ENCODE data around the gene GRM7. TPM values are rescaled to one million over a fixed set of nuclear protein-coding genes. Genes with fewer than 3 reads are reported as not detected.

The GRM7 gene
- polyA plus RNA-seq, 3 donors, result not detected

GRCh38 chr3:6844723-6845122 is 16.2 kb upstream of the GRM7 start:
- H3K27ac Mint-ChIP-seq, result no peak overlapping the region
- H3K4me3 Mint-ChIP-seq, result no peak overlapping the region
- intact Hi-C loops (cut with micrococcal nuclease), result no loop called here
- no peak overlapping the region for H3K4me2 ChIP-seq (replicated peaks; ENCODE audit: extremely low read depth, low read length, poor library complexity, severe bottlenecking)
- H2AFZ ChIP-seq (ENCODE audit: insufficient read depth, low read depth, low read length, poor library complexity, severe bottlenecking), result no peak overlapping the region
- peaks cover 0 to 3% (median 0%) of the 10 kb centered on the region in 3 donors for H3K27me3 Mint-ChIP-seq (ENCODE audit: low read depth in 3 of 3)
- H3K9me3 Mint-ChIP-seq, result peaks cover 0 to 17% (median 5%) of the 10 kb centered on the region in 7 donors
- H3K4me1 ChIP-seq (ENCODE audit: control insufficient read depth in 1 of 2, insufficient read depth in 2 of 2, low read length in 2 of 2), result no peaks in the 10 kb centered on the region
- DNase-seq, result no peak
- H3K79me2 ChIP-seq (ENCODE audit: insufficient read depth, low read length), result no peaks in the 10 kb centered on the region
- no peak overlapping the region for H3K9ac ChIP-seq (ENCODE audit: insufficient read depth, low read length, poor library complexity, severe bottlenecking)
- H3K9me3 ChIP-seq (replicated peaks in 1 of 2; ENCODE audit: control insufficient read depth in 1 of 2, insufficient read depth in 1 of 2, low read length in 2 of 2), result peaks cover 0 to 13% of the 10 kb centered on the region in 2 donors
- TF ChIP-seq CTCF (IDR thresholded peaks at IDR 0.05), result no peak
- no peak overlapping the region for H3K4me3 ChIP-seq (replicated peaks in 1 of 3; ENCODE audit: low read depth in 2 of 3, low read length in 3 of 3)
- H3K27ac ChIP-seq (ENCODE audit: low read depth in 1 of 2, low read length in 2 of 2), result no peak overlapping the region
- H3K27me3 ChIP-seq (ENCODE audit: control insufficient read depth in 2 of 2, insufficient read depth in 2 of 2, low read length in 2 of 2), result no peaks in the 10 kb centered on the region
- H3K36me3 Mint-ChIP-seq, result no peaks in the 10 kb centered on the region
- WGBS (ENCODE audit: insufficient coverage), result no CpG with 5 or more reads among the region's 1 CpG
- H3K36me3 ChIP-seq (replicated peaks in 1 of 2; ENCODE audit: control insufficient read depth in 1 of 2, insufficient read depth in 2 of 2, low read length in 2 of 2), result no peaks in the 10 kb centered on the region
- no peaks in the 10 kb centered on the region for H4K20me1 ChIP-seq (ENCODE audit: insufficient read depth, low read length)
- no peaks in the 10 kb centered on the region for H3K4me1 Mint-ChIP-seq

DNA sequence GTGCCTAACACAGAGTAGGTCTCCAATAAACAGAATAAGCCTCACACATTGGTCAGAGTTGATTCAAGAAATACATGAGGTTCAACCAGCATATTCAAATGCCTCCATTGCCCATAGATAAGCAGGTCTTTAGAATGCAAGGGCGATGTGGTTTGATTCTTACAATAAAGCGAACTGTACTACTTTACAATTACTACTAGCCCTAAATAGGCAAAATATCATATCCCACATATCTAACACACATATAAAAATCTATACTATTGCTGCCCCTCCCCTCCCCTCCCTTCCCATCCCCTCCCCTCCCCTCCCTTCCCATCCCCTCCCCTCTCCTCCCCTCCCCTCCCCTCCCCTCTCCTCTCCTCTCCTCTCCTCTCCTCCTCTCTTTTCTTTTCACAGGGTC is 6.7 kb upstream of the GRM7 start:
- Histone ChIP-seq H3K27ac (ENCODE audit: low read depth in 1 of 2, low read length in 2 of 2) (no peak overlapping the region), H3K9me3 (replicated peaks in 1 of 2; ENCODE audit: control insufficient read depth in 1 of 2, insufficient read depth in 1 of 2, low read length in 2 of 2) (no peaks in the 10 kb centered on the region), H3K27me3 (ENCODE audit: control insufficient read depth in 2 of 2, insufficient read depth in 2 of 2, low read length in 2 of 2) (no peaks in the 10 kb centered on the region), H2AFZ (ENCODE audit: insufficient read depth, low read depth, low read length, poor library complexity, severe bottlenecking) (no peak overlapping the region), H3K4me2 (replicated peaks; ENCODE audit: extremely low read depth, low read length, poor library complexity, severe bottlenecking) (no peak overlapping the region), H3K36me3 (replicated peaks in 1 of 2; ENCODE audit: control insufficient read depth in 1 of 2, insufficient read depth in 2 of 2, low read length in 2 of 2) (no peaks in the 10 kb centered on the region), H3K4me3 (replicated peaks in 1 of 3; ENCODE audit: low read depth in 2 of 3, low read length in 3 of 3) (no peak overlapping the region), H3K79me2 (ENCODE audit: insufficient read depth, low read length) (no peaks in the 10 kb centered on the region), H4K20me1 (ENCODE audit: insufficient read depth, low read length) (no peaks in the 10 kb centered on the region), H3K4me1 (ENCODE audit: control insufficient read depth in 1 of 2, insufficient read depth in 2 of 2, low read length in 2 of 2) (no peaks in the 10 kb centered on the region), H3K9ac (ENCODE audit: insufficient read depth, low read length, poor library complexity, severe bottlenecking) (no peak overlapping the region)
- no peak for DNase-seq
- no peak overlapping the region for H3K4me3 Mint-ChIP-seq
- no peaks in the 10 kb centered on the region for H3K36me3 Mint-ChIP-seq
- peaks cover 0 to 1% (median under 1%) of the 10 kb centered on the region in 3 donors for H3K27me3 Mint-ChIP-seq (ENCODE audit: low read depth in 3 of 3)
- no peak overlapping the region for H3K27ac Mint-ChIP-seq
- H3K4me1 Mint-ChIP-seq, result no peaks in the 10 kb centered on the region
- H3K9me3 Mint-ChIP-seq, result peaks cover 0 to 6% (median 5%) of the 10 kb centered on the region in 7 donors
- no peak for TF ChIP-seq CTCF (IDR thresholded peaks at IDR 0.05)
- WGBS (ENCODE audit: insufficient coverage), result 100% methylated on average over 2 of the region's 2 CpGs
- intact Hi-C loops (cut with micrococcal nuclease), result no loop called here

All from CD14-positive monocyte (primary cell).